Measurements from ENCODE around the gene CYTH2.

- TF ChIP-seq, protein P1, sequence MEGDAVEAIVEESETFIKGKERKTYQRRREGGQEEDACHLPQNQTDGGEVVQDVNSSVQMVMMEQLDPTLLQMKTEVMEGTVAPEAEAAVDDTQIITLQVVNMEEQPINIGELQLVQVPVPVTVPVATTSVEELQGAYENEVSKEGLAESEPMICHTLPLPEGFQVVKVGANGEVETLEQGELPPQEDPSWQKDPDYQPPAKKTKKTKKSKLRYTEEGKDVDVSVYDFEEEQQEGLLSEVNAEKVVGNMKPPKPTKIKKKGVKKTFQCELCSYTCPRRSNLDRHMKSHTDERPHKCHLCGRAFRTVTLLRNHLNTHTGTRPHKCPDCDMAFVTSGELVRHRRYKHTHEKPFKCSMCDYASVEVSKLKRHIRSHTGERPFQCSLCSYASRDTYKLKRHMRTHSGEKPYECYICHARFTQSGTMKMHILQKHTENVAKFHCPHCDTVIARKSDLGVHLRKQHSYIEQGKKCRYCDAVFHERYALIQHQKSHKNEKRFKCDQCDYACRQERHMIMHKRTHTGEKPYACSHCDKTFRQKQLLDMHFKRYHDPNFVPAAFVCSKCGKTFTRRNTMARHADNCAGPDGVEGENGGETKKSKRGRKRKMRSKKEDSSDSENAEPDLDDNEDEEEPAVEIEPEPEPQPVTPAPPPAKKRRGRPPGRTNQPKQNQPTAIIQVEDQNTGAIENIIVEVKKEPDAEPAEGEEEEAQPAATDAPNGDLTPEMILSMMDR (IDR thresholded peaks at IDR 0.05; ENCODE audit: low read length) = no peak
- TF ChIP-seq EZH2phosphoT487 (IDR thresholded peaks at IDR 0.05; ENCODE audit: low read length) = no peak
- TF ChIP-seq EZH2 (optimal IDR thresholded peaks at IDR 0.05; ENCODE audit: low read depth, low read length) = no peak
Measured at GRCh38 chr19:48490981-48491792, 22.0 kb downstream of the CYTH2 start.

All from MM.1S (cell line).